Left ventricle myocardium superior (tissue), 1 donor: Measurements from ENCODE around the gene TWF1. TPM values are rescaled to one million over a fixed set of nuclear protein-coding genes. Genes with fewer than 3 reads are reported as not detected.
"Not testable (repeated sequence)": the region's sequence is repeated elsewhere in the genome, so short reads cannot be mapped to it uniquely, and the experiment has no call there.

Experiments used
- ATAC-seq: fragments of 200-7000 bp; cut with Tn5 transposase; one replicate; pipeline ENCODE4 v1.9.1; 2020; ENCODE audit warnings: mild to moderate bottlenecking, moderate library complexity
- DNase-seq: peaks from one replicate; pipeline ENCODE4 v3.0.0-alpha.2; 2020
- intact Hi-C: fragments of 100-400 bp; cut with micrococcal nuclease; formaldehyde crosslinking; loops from one replicate; pipeline ENCODE4 v1.11.0; 2022
- long read RNA-seq: library from polyadenylated mRNA; unstranded; transcript quantifications from one replicate; pipeline ENCODE4 v2.0.0, GENCODE V29; 2021
- total RNA-seq: library from RNA; stranded (reverse); fragmentation: NEBNext Ultra II Directional; extraction: Animal tissue kit (Norgen Biotek cat#: 25700); gene quantifications from one replicate; pipeline ENCODE4 v1.2.1, GENCODE V29; 2021
- donor health status: DM: no; HTN: yes; CAD: no; lungs with severe emphysema.

The TWF1 gene
- total RNA-seq = 12.4 TPM
- long read RNA-seq, transcript TWF1-201 (9 exons, 3,045 nt) = major isoform, 15 of 23 reads
- long read RNA-seq, partial matches to known transcripts = 2 of 23 reads
- long read RNA-seq, other reads (novel, unspliced or antisense) = 3 of 23 reads

DNA sequence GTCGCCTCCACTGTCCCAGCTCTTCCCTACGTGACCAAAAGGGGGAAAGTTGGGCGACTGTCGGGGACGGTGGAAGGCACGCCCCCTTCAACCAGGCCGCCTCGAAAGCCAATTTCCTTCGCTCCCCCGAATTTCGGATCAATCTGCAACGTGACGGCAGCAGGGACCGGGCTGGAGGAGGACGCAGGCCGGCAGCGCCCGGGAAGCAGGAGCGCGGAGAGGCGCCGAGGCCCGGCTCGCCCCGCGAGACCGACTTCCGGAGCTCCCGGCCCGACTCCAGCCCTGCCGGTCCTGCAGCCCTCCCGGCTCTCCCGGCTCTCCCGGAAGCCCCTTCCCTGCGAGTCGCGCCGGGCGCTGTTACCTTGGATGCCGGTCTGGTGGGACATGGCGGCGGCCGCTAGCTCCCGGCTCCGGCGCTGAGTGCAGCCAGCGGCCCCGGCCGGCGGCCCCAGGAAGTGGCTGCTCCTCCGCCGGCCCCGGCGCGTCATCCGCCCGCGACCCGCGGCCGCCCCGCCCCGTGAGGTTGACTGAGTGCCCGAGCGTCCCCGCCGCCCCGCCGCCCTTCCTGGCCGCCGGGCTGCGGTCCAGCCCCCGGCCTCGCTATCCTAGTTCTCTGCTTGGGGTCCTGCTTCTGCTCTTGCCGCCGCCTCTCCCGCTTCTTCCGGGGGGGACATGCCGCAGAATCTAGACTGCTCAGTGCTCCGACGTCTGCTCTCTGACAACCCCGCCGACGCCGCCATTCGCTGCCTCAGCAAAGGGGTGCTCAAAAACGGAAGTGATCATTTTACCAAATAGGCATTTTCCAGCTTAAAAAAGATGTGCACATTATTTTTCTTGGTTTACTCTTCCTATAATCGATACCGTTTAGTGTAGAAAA, at the start of gene TWF1:
Gene TWF1 (minus strand): TSS at position 458 of the 877 bp plus-strand sequence. CDS start 72 bp downstream, at position 386.
- intact Hi-C loops = loop anchor here (10.0 kb wide), 1 partner anchor 69 kb away; no protein-coding TSS in a partner anchor
- peak; percentile 94 for DNase-seq
- peak; percentile 100 for ATAC-seq

DNA sequence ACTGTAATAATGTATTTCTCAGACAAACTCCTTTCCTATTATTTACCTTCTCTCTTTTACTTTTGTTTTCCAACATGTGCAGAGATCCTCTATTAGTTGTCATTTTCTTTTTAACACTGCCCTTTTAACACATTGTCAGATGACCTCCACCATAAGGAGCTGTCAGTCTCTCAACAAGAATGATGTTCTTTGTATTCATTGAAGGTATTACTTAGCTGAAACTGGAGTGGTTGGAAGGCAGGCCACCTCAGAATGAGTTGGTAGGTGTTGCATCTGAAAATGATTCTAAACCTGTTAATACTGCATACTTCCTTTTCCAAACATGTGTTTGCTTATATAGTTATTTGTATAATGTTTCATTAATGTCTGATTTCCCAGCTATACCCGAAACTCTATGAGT, 46.6 kb upstream of the TWF1 start:
- ATAC-seq = no peak
- no peak for DNase-seq
- intact Hi-C loops = no loop called here

DNA sequence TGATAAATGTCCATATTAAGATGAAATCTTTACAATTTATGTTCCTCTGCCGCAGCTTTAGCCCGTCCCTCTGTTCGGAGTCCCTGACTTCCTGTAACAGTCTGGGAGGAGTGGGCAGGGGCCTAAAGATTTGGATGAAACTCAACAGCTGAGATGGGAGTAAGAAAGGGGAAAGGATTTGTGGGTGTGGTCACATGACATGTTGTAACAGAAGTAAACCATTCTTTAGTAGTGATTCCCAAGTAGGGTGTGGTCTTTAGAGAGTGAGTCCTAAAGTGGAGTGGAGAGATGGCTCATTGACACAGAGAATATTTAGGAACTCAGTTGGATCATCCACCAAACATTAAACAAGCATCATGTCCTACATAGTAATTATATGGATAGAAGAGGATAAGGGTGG, 42.7 kb upstream of the TWF1 start:
- intact Hi-C loops = no loop called here
- ATAC-seq (no peak), DNase-seq (no peak)

DNA sequence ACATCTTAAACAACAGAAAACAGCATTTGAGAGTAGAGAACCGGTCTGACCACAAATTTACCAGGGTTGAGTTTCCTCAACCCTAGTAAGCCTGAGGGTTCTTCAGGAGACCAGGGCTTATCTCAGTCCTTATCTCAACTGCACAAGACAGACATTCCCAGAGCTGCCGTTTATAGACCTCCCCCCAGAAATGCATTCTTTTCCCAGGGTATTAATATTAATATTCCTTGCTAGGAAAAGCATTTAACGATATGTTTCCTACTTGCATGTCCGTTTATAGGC, 42.0 kb upstream of the TWF1 start:
- ATAC-seq (no peak), DNase-seq (no peak)
- intact Hi-C loops = no loop called here

DNA sequence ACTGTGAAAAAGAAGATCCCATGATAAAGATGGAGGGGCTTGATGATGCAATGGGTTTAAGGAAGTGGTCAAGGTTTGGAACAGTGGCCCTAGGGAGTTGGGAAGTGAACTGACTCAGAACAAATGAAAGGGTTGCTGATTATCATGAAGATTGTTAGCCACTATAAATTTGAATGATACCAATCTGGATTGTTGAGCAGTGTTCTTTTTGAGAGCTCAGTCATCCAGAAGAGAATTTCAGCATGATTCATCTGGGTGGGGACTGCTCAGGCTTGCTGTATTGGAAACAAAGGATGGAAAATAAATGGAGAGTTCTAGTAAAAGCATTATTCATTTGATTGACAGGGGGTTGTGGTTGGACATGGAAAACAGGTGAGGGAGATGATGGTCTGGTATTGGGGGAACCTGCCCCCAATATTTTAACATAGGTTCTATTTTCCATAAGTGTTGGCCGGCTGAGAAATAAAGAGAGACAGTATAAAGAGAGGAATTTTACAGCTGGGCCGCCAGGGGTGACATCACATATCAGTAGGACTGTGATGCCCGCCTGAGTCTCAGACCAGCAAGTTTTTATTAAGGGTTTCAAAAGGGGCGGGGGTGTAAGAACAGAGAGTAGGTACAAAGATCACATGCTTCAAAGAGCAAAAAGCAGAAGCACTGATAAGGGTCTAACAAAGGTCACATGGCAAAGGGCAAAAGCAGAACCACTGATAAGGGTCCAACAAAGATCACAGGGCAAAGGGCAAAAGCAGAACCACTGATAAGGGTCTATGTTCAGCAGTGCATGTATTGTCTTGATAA, 41.5 kb upstream of the TWF1 start:
- DNase-seq, intact Hi-C loops, ATAC-seq: not testable (repeated sequence)

DNA sequence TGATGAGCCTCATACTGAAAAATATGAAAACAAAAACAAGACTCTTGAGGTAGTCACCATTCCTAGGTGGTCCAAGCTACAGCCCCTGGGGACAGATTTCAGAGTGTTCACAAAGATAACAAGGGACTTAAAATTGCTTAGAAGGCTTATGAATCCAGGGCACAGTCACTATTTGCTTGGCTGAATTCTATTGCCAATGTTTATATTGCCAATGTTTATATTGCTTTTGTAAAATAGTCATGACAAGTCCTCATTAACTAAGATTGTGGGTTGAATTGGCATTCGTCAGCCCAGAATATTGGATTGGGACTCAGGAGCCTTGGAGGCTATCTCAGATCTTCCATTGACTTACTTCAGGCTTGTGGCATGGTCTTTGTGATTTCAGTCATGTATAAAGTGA, 36.1 kb upstream of the TWF1 start:
- DNase-seq (no peak), ATAC-seq (no peak)
- intact Hi-C loops = no loop called here

DNA sequence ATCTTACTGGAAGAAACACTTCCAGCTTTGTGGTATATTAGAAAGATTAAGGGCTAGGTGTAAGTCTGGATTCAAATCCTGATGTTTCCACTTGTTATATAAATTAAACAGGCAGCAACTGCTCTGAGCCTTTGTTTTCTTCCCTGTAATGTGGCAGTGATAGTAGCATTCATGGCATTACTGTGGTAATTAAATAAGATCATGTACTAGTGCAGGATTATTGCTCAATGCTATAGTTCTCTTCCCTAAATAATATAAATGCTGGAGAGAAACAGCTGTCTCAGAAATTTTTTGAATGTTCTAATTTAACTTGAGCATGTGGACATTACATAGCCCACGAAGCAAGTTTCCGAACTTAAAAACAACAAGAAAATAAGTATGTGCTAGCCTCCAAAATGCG, 35.1 kb upstream of the TWF1 start:
- intact Hi-C loops = no loop called here
- DNase-seq = no peak
- no peak for ATAC-seq

DNA sequence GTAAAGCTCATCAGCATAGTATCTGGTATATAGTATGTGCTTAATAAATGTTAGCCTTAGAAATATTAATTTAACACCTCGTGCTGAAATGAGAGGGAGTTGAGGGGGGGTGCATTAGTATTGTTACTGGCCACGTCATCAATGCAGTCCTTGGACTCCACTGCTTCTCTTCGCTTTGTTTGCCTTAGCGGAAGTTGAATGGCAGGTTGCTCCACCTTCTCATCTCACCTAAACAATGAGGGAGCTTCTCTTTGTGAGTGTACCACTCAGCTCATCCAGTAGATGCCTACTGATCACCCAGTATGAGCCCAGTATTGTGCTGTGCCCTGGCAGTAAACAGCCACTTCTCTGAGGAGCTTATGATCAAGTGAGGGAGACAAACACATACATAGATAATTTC, 34.2 kb upstream of the TWF1 start:
- ATAC-seq = no peak
- intact Hi-C loops = no loop called here
- no peak for DNase-seq

DNA sequence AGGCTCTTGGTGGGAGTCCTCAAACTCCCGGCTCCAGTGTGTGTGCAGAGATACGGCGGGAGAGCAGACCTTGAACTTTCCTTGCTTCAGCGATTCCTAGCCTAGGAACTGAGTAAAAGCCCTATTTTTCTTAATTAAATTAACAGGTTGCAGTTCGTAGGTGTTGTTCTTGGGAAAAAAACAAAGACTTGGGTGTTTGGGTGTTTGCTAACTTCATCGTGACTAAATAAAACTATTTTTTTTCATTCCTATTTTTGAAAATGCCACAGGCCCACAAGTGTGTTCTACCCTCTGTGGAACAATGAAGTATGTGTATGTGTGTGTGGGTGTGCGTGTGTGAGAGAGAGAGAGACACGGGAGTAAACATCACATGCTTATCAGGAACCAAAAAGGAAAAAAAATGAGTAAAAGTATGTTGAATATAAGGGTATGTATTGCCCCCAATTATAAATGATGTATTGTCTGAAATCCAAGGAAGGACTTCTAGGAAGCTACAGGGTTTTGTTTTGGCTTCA, 30.4 kb upstream of the TWF1 start:
- intact Hi-C loops = no loop called here
- DNase-seq (no peak), ATAC-seq (peak; percentile 55)

DNA sequence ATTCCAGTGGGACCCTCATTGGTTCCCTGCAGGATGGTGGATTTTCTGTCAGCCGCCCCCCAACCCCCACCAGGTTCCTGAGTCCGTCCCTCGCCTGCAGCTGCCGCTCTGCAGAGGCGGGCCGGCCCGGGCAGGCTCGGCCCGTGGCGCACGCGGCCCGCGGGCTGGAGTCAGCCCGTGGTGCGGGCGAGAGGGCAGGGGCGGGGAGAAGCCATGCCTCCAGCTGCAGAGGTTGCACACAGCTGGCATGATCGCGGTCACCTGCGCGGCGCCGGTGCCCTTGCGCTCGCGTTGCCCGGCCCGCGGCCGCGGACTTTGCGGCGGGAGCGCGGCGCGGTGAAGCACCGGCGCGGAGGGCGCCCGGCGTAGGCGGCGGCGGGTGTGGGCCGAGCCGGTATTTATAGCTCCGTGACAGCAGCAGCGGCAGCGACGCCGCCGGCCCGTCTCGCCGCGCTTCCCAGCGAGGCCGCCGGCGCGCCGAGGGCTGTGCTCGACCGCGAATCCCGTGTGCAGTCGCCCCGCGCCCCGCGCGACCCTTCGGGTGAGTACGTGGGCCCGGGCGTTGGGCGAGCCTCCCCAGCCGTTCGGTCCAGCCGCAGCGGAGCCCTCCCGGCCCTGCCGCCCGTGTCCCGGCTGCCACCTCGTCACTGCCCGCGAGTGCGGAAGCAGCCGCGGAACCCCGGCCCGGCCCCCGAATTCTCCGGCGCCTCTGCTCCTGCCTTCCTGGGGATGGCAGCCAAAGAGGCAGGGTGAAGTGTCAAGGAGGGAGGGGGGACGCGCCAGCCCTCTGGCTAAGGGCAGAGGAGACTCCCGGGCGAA, 29.7 kb upstream of the TWF1 start, which contains the start of gene TMEM117:
Gene TMEM117 (plus strand): TSS at position 426 of the 819 bp plus-strand sequence.
- ATAC-seq (peak; percentile 95), DNase-seq (peak; percentile 90)
- intact Hi-C loops = no loop called here

DNA sequence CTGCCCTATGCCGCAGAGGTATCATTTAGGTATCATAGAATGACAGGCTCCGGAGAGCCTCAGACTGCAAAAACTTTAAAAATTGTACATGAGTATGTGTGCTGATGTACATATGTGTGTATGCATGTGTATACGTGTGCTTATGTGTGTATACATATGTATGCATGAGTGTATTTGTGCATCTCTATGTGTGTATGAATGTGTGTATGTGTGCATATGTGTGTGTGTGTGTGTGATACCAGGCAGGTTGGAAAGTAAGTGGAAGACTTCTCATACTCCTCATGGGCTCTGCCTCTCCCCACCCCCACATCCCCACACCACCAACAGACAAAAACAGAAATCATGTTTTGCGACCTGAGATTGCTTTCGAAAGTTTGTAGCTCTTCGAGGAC, 29.1 kb upstream of the TWF1 start:
- ATAC-seq = peak; percentile 1
- intact Hi-C loops = no loop called here
- no peak for DNase-seq

DNA sequence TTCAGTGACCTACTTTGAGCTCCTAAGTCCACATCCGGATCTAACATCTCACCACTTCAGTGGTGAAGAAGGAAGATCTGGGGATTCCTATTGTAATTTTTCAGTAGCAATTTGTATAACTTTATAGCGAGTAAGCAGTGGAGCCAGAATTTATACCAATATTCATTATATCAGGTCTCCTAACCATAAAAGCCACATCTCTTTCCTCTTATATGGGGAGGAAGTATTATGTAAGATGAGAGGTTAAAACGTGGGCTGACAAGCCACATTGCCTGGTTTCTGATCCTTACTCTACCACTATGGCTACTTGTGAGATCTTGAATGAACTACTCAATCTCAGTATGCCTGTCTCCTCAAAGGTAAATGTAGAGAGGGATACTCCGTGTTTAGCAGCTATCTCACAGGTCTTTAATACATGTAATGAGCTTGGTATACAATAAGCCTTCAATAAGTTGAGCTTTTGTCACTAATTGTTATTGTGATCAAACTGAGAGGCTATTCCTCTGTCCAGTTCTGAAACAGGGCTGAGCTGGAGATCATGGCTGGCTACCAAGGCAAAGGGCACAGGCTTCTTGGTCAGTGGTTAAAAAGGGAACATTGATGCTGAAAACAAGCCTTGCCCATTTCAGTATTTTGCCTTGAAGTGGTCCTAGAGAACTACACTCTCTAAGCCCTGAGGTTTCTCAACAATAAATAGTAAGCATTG, 26.5 kb upstream of the TWF1 start:
- DNase-seq (no peak), ATAC-seq (no peak)
- intact Hi-C loops = no loop called here

DNA sequence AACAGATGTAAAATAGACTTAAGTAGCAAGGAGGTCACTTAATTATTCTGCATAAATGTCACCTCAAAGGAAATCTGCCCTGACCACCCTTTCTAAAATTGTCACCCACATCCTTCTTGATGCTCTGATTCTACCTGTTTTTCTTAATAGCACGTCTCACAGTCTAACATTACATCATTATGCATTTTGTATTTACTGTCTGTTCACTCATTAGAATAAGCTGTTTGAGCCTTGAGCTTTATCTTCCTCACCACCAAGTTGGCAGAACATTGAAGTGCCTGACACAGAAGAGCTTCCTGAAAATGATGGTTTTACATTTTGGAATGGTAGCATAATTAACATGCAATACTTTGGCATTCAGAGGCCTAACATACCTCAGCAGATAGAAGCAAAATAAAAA, 21.0 kb upstream of the TWF1 start:
- ATAC-seq = no peak
- intact Hi-C loops = no loop called here
- no peak for DNase-seq

DNA sequence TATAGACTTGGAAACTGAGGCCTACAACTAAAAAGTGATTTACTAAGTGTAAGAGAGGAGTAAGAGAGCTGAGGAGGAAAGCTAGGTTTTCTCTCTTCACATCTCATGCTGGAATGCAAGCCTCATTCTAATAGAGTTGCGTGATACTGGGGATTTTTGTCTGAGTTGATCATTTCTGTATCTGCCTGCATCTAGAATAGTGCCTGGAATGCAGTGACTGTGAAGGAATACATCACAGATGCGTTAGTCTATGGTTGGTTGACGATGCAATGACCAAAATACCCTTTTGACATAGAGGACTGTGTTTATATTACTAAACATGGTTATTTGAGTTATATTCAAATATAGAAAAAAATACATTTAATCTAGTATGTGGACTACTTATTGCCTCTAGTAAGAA, 20.6 kb upstream of the TWF1 start:
- no peak for ATAC-seq
- DNase-seq = no peak
- intact Hi-C loops = no loop called here

DNA sequence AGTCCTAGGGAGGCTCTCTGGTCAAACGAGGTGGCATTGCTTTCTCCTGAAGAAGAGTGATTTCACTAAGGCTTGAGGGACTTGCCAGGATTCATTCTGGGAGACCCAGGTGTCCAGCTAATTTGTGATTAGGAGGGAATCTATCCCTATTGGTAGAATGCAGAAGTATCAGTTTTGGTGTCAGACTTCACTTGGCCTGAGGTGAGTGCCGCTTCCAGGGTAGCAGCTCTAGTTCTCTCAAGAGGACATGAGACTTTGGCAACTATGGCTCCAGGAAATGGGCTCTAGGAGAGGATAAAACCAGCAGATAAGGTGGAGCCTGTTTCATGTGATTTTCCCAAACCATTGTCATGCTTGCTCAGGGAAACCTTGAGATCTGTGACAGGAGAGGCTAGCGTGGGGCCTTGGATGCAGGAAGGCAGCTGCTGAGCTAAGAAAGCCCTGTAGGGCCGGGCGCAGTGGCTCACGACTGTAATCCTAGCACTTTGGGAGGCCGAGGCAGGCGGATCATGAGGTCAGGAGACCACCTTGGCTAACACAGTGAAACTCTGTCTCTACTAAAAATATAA, 18.2 kb upstream of the TWF1 start:
- DNase-seq = no peak
- no peak for ATAC-seq
- intact Hi-C loops = no loop called here

DNA sequence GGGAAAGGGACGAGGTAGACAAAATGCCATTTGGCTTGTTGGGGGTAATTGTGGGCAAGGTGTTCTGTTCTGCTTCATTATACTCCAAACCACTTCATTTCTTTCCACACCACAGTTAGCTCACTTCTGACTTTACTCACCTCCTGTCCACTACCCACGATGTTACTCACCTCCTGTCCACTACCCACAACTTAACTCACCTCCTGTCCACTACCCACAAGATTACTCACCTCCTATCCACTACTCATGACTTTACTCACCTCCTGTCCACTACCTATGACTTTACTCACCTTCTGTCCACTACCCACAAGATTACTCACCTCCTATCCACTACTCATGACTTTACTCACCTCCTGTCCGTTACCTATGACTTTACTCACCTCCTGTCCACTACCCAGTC, 10.1 kb upstream of the TWF1 start:
- intact Hi-C loops = no loop called here
- DNase-seq = no peak
- no peak for ATAC-seq

DNA sequence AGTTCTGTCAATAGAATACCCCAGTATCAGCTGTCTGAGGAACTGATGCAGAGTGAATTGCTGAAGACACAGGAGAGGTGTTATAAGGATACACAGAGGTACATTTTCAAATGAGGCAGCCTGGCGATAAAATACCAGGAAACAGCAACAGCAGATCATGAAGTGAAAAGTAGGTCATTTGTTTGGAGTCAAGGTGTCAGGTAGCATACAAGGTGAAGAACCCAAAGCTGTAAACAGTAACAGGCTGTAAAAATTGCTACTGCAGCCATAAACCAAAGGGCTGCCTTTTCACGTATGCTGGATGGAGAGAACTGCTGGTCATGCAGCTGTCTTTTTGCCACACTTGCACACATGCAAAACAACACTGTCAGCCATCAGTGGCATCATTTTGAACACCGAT, 9.3 kb upstream of the TWF1 start:
- intact Hi-C loops = no loop called here
- ATAC-seq (no peak), DNase-seq (no peak)

DNA sequence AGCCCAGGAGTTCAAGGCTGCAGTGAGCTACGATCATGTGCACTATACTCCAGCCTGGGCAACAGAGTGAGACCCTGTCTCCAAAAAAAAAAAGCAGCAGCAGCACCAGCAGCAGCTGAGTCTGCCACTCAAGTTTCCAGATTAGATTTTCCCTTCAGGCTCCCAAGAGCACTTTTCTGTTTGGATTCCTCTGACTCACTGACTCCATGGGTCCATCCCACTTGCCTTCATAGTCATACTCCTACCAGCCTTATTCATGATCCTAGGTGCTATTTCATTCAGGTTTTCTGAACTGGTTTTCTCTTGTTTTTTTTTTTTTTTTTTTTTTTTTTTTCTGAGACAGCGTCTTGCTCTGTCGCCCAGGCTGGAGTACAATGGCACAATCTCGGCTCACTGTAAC, 6.8 kb upstream of the TWF1 start:
- ATAC-seq (no peak), DNase-seq (no peak)
- intact Hi-C loops = no loop called here
